ENCODE measurements around the gene ATP2A2.

The ATP2A2 gene

DNA sequence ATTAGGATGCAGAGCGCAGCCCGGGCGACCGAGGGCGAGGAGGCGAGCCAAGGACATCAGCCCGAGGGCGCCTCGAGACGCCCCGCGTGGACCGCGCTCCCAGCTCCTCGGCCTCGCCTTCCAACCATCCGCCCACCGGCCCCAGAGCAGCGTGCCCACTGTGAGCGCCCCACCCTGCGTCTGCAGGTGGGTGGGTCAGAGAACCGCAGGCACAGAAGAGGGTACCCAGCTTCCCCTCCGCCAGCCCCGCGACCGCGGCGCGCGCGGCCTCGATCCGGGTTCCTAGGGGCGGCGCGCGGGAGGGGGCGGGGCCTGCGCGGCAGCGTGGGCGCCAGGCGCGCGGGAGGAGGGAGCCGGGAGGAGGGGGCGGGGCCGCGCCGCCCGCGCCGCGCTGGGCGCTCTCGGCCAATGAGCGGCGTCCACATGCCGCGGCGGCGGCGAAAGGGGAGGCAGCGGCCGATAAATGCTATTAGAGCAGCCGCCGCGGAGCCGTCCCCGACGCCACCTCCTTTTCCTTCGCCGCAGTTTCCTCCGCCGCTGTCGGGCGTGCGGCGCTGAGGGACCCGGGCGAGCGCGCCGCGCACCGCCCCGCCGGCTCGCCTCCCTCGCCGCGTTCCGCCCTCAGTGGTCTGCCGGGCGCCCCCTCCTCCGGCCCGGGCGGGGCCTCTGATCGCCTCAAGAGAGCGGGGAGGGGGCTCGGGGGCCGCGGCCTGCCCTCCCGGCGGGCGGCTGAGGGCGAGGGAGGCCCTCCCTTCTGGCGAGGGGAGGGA is at the start of gene ATP2A2:
ATP2A2 (plus strand) TSS at position 469 of the 770 bp plus-strand sequence. CDS start 543 bp downstream, outside the sequence.
- DNase-seq (ENCODE audit: extremely low spot score): peak; percentile 97
- CTCF ChIA-PET: interaction anchor here (0.6 to 2.5 kb wide), 6 partner anchors 8 to 178 kb away, joined by 3 to 8 read pairs (median 4); no protein-coding TSS in a partner anchor
- TF ChIP-seq, protein P1, sequence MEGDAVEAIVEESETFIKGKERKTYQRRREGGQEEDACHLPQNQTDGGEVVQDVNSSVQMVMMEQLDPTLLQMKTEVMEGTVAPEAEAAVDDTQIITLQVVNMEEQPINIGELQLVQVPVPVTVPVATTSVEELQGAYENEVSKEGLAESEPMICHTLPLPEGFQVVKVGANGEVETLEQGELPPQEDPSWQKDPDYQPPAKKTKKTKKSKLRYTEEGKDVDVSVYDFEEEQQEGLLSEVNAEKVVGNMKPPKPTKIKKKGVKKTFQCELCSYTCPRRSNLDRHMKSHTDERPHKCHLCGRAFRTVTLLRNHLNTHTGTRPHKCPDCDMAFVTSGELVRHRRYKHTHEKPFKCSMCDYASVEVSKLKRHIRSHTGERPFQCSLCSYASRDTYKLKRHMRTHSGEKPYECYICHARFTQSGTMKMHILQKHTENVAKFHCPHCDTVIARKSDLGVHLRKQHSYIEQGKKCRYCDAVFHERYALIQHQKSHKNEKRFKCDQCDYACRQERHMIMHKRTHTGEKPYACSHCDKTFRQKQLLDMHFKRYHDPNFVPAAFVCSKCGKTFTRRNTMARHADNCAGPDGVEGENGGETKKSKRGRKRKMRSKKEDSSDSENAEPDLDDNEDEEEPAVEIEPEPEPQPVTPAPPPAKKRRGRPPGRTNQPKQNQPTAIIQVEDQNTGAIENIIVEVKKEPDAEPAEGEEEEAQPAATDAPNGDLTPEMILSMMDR (IDR thresholded peaks at IDR 0.05; ENCODE audit: control extremely low read depth, extremely low read depth, low read depth, missing control alignments): no peak
- POLR2A ChIA-PET: interaction anchor here (0.6 to 1.0 kb wide), 3 partner anchors 8 to 32 kb away, joined by 3 to 5 read pairs (median 4); no protein-coding TSS in a partner anchor

- ChIA-PET CTCF (interaction anchor here (1.0 to 2.4 kb wide), 7 partner anchors 8 to 24 kb away, joined by 3 to 10 read pairs (median 3); no protein-coding TSS in a partner anchor), POLR2A (no interaction called here)
- DNase-seq (ENCODE audit: extremely low spot score): no peak
- TF ChIP-seq, protein P1 (IDR thresholded peaks at IDR 0.05; ENCODE audit: control extremely low read depth, extremely low read depth, low read depth, missing control alignments): no peak
Observed at GRCh38 chr12:110233212-110233903, 47.7 kb upstream of the ATP2A2 start.

DNA sequence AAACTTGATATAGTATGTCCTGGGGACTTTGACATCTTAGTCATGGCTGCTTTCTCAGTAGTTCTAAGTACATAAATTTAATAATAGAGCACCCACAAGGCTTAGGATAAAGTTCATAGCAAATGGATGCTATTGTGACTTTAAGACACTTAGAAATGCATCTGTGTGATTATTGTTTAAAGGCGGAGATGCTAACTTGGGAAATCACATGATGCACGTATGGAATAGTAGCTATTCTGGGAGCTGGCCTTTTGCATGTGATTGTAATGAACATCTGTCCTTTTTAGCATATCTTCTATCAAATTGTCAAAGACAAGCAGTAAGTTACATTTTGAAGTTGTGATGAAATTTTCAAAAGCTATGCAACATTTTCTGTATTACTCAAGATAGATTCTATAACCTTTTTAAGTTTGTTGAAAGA is 46.7 kb upstream of the ATP2A2 start:
- CTCF ChIA-PET: interaction anchor here (2.4 kb wide), 1 partner anchor 13 kb away, joined by 10 read pairs; no protein-coding TSS in a partner anchor
- DNase-seq (ENCODE audit: extremely low spot score): no peak
- TF ChIP-seq, protein P1 (IDR thresholded peaks at IDR 0.05; ENCODE audit: control extremely low read depth, extremely low read depth, low read depth, missing control alignments): no peak
- POLR2A ChIA-PET: no interaction called here

DNA sequence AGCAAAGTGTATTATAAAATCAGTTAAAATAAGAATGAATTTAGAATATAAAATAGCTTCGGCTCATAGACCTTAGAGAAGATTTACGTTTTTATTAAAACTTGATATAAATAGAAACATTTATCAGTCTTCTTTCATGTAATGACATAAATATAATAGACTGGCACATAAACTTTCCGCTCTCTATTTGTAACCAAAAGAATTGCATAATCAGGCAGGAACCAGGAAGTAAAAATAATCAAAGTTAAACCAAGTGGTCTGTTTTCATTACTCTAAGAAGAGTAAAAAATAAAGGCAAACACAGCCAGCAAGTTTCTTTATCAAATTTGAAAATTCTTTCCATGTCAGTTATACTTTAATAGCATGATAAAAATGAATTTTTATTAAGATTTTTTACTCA is 46.3 kb upstream of the ATP2A2 start:
- TF ChIP-seq, protein P1 (IDR thresholded peaks at IDR 0.05; ENCODE audit: control extremely low read depth, extremely low read depth, low read depth, missing control alignments): no peak
- DNase-seq (ENCODE audit: extremely low spot score): no peak
- ChIA-PET CTCF (interaction anchor here (2.4 kb wide), 1 partner anchor 13 kb away, joined by 10 read pairs; no protein-coding TSS in a partner anchor), POLR2A (no interaction called here)

DNA sequence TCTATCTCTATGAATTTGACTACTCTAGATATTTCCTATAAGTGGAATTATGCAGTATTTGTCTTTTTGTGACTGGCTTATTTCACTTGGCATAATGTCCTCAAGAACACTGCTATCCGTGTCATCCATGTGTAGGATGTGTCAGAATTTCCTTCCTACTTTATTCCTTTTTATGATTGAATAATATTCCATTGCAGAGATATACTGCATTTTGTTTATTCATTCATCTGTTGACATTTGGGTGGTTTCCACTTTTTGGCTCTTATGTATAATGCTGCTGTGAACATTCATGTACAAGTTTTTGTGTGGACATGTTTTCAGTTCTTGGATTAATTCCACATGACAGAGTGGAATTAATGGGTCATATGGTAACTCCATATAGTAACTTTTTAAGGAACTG is 45.7 kb upstream of the ATP2A2 start:
- POLR2A ChIA-PET: no interaction called here
- no peak for DNase-seq (ENCODE audit: extremely low spot score)
- CTCF ChIA-PET: no interaction called here
- TF ChIP-seq, protein P1 (IDR thresholded peaks at IDR 0.05; ENCODE audit: control extremely low read depth, extremely low read depth, low read depth, missing control alignments): no peak

DNA sequence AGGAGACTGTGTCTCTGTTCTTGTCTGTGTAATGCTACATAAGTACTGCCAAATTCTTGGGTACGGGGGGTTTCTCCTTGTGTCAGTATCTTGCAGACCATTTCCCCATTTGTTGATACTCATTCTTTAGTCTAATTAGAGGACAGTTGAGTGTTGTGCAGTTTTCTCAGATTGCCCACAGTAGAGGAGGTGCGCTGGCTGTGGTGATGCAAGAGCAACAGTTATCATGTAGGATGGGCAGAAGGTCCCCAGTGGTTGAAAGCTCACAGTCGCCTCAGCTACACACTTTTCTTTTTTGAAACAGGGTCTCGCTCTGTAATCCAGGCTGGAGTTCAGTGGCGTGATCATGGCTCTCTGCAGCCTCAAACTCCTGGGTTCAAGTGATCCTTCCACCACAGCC is 37.8 kb upstream of the ATP2A2 start:
- ChIA-PET POLR2A (no interaction called here), CTCF (interaction anchor here (1.4 kb wide), 1 partner anchor 39 kb away, joined by 3 read pairs; no protein-coding TSS in a partner anchor)

More for the DNA sequence above, 37.8 kb upstream of the ATP2A2 start:
- no peak for DNase-seq (ENCODE audit: extremely low spot score)
- TF ChIP-seq, protein P1 (IDR thresholded peaks at IDR 0.05; ENCODE audit: control extremely low read depth, extremely low read depth, low read depth, missing control alignments): no peak
